Measurements from ENCODE around the gene TMC1. TPM values are rescaled to one million over a fixed set of nuclear protein-coding genes. Genes with fewer than 3 reads are reported as not detected.
A peak's percentile ranks its signal among the peaks of the same experiment; 100 is the strongest.

The TMC1 gene
- total RNA-seq, 4 donors from 2014 or later, result 0.32 TPM; not detected in 3

DNA sequence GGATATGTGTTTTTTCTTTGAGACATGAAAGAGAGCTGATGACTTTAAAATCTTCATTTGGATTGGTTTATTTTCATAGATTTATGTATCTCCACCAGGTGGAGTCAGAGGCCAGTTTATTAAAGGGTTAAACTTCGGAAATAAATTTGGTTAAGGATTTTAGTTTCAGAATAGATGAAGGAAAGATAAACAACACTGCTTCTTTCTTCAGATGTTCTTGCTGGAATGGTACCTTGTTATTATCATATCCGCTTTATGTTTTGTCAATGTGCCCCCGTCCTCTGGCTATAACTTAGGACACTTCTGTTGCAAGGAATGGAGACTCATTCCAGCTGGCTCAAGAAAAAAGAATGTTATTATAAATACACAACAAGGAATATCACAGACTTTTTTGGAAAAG is 350.3 kb downstream of the TMC1 start:
- DNase-seq, result no peak
- Histone ChIP-seq H3K27ac (peak overlapping the region; percentile 1 to 57 (median 26)), H3K9me3 (no peaks in the 10 kb centered on the region), H3K4me3 (no peak overlapping the region), H3K36me3 (no peaks in the 10 kb centered on the region), H3K4me1 (peaks cover 6 to 23% (median 15%) of the 10 kb centered on the region in 4 donors), H3K27me3 (no peaks in the 10 kb centered on the region)
- WGBS, 2 donors (ENCODE audit: low coverage in 1 of 2), result 16 to 23% methylated on average over 3 of the region's 3 CpGs
- in situ Hi-C loops (cut with MboI; ENCODE audit: low pct_ligation_motif_present in 1 of 4, low pct_unique_long_range_greater_than_20kb in 1 of 4, low sequenced_read_pairs in 3 of 4) (loop anchor here (25.0 kb wide), 3 partner anchors 141 to 316 kb away; no protein-coding TSS in a partner anchor), intact Hi-C loops (cut with DNase I; ENCODE audit: low total_unique reads) (loop anchor here (5.0 kb wide), 1 partner anchor 166 kb away; no protein-coding TSS in a partner anchor)
- TF ChIP-seq EP300 (IDR thresholded peaks at IDR 0.05; ENCODE audit: low read depth) (no peak), POLR2AphosphoS5 (IDR thresholded peaks at IDR 0.05) (no peak), POLR2A (IDR thresholded peaks at IDR 0.05) (no peak)
- TF ChIP-seq, protein P1, sequence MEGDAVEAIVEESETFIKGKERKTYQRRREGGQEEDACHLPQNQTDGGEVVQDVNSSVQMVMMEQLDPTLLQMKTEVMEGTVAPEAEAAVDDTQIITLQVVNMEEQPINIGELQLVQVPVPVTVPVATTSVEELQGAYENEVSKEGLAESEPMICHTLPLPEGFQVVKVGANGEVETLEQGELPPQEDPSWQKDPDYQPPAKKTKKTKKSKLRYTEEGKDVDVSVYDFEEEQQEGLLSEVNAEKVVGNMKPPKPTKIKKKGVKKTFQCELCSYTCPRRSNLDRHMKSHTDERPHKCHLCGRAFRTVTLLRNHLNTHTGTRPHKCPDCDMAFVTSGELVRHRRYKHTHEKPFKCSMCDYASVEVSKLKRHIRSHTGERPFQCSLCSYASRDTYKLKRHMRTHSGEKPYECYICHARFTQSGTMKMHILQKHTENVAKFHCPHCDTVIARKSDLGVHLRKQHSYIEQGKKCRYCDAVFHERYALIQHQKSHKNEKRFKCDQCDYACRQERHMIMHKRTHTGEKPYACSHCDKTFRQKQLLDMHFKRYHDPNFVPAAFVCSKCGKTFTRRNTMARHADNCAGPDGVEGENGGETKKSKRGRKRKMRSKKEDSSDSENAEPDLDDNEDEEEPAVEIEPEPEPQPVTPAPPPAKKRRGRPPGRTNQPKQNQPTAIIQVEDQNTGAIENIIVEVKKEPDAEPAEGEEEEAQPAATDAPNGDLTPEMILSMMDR (IDR thresholded peaks at IDR 0.05), result peak; percentile 43 to 68 (median 52)

DNA sequence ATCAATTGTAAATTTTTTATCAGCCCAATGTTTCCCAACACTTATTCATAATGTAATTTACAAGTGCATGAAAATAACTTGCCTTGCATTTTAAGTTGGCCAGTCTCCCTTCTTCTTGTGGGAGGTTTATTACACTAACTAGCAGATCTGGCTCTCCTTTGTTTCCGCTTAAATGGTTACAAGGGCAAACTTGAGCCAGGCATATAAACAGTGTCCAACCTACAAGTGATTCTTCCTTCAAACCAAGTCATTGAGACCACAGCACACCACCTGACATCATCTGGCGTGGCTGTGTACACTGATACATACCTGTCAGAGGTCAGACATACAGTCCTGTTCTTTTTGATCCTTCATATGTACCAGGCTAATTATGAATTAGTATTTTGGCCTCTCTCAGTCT is 351.3 kb downstream of the TMC1 start:
- no peaks in the 10 kb centered on the region for H3K9me3 ChIP-seq
- H3K27me3 ChIP-seq, result no peaks in the 10 kb centered on the region
- peak overlapping the region; percentile 2 to 57 (median 31) for H3K27ac ChIP-seq
- no peak overlapping the region for H3K4me3 ChIP-seq
- 26 to 37% methylated on average over 2 of the region's 2 CpGs for WGBS, 2 donors (ENCODE audit: low coverage in 1 of 2)
- no peak for TF ChIP-seq EP300 (IDR thresholded peaks at IDR 0.05; ENCODE audit: low read depth)
- TF ChIP-seq, protein P1 (IDR thresholded peaks at IDR 0.05), result no peak
- TF ChIP-seq POLR2AphosphoS5 (IDR thresholded peaks at IDR 0.05), result peak in 1 of 3 donors; percentile 16
- in situ Hi-C loops (cut with MboI; ENCODE audit: low pct_ligation_motif_present in 1 of 4, low pct_unique_long_range_greater_than_20kb in 1 of 4, low sequenced_read_pairs in 3 of 4) (loop anchor here (25.0 kb wide), 3 partner anchors 140 to 315 kb away; no protein-coding TSS in a partner anchor), intact Hi-C loops (cut with DNase I; ENCODE audit: low total_unique reads) (loop anchor here (5.0 kb wide), 1 partner anchor 165 kb away; no protein-coding TSS in a partner anchor)
- peak; percentile 20 for DNase-seq
- no peaks in the 10 kb centered on the region for H3K36me3 ChIP-seq
- peaks cover 6 to 23% (median 15%) of the 10 kb centered on the region in 4 donors for H3K4me1 ChIP-seq

DNA sequence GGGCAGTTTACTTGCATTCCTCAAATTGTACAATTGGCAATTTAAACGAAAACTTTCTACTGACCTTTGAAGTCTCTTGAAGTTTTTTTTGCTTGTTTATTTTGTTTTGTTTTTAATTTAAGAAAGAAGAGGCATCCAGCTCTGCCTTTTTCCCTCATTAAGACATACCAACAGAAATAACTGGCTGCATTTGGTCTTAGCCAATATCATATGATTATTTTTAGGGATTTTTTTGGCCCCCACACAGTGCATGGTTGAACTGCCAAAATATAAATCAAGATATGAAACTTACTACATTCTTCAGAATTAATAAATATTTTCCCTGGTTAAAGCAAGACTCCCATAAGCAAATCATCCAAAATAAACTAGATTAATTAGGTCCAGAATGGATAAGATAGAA is 352.0 kb downstream of the TMC1 start:
- Histone ChIP-seq H3K36me3 (no peaks in the 10 kb centered on the region), H3K9me3 (no peaks in the 10 kb centered on the region), H3K27ac (peak overlapping the region in 2 of 4 donors; percentile 2 to 57), H3K27me3 (no peaks in the 10 kb centered on the region), H3K4me3 (no peak overlapping the region), H3K4me1 (peaks cover 6 to 23% (median 15%) of the 10 kb centered on the region in 4 donors)
- no peak for DNase-seq
- 35 to 42% methylated on average over 1 of the region's 1 CpG for WGBS, 2 donors (ENCODE audit: low coverage in 1 of 2)
- TF ChIP-seq EP300 (IDR thresholded peaks at IDR 0.05; ENCODE audit: low read depth) (no peak), POLR2A (IDR thresholded peaks at IDR 0.05) (no peak), POLR2AphosphoS5 (IDR thresholded peaks at IDR 0.05) (no peak)
- TF ChIP-seq, protein P1 (IDR thresholded peaks at IDR 0.05), result no peak
- in situ Hi-C loops (cut with MboI; ENCODE audit: low pct_ligation_motif_present in 1 of 4, low pct_unique_long_range_greater_than_20kb in 1 of 4, low sequenced_read_pairs in 3 of 4) (loop anchor here (25.0 kb wide), 3 partner anchors 139 to 314 kb away; no protein-coding TSS in a partner anchor), intact Hi-C loops (cut with DNase I; ENCODE audit: low total_unique reads) (loop anchor here (5.0 kb wide), 1 partner anchor 164 kb away; no protein-coding TSS in a partner anchor)

DNA sequence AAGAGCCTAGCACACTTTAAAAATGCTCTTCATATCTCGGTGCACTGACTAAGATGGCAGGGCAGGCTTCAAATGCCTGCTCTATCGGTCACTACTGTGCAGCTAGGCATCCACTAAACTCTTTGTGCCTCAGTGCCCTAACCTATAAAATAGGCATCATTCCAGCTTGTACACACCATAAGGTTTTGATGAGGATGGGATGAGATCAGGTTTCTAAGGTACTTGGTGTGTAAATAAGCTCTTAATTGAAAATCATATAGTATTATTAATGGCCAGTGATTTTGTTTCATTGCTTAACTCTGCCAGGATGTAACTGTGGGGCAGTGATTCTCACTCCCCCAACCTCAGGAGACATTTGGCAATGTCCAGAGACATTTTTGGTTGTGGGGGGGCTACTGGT is 352.9 kb downstream of the TMC1 start:
- no peaks in the 10 kb centered on the region for H3K9me3 ChIP-seq
- no peaks in the 10 kb centered on the region for H3K36me3 ChIP-seq
- no peaks in the 10 kb centered on the region for H3K27me3 ChIP-seq
- no peak for DNase-seq
- H3K4me1 ChIP-seq, result peaks cover 6 to 23% (median 15%) of the 10 kb centered on the region in 4 donors
- intact Hi-C loops (cut with DNase I; ENCODE audit: low total_unique reads) (loop anchor here (2.0 to 5.0 kb wide), 2 partner anchors 82 to 163 kb away; no protein-coding TSS in a partner anchor), in situ Hi-C loops (cut with MboI; ENCODE audit: low pct_ligation_motif_present in 1 of 4, low pct_unique_long_range_greater_than_20kb in 1 of 4, low sequenced_read_pairs in 3 of 4) (loop anchor here (25.0 kb wide), 3 partner anchors 138 to 313 kb away; no protein-coding TSS in a partner anchor)
- 83% methylated on average over 2 of the region's 2 CpGs; no CpG with 5 or more reads in 1 of the 2 donors for WGBS, 2 donors (ENCODE audit: low coverage in 1 of 2)
- TF ChIP-seq POLR2AphosphoS5 (IDR thresholded peaks at IDR 0.05) (no peak), POLR2A (IDR thresholded peaks at IDR 0.05) (no peak), EP300 (IDR thresholded peaks at IDR 0.05; ENCODE audit: low read depth) (no peak)
- TF ChIP-seq, protein P1 (IDR thresholded peaks at IDR 0.05), result no peak
- H3K27ac ChIP-seq, result no peak overlapping the region
- no peak overlapping the region for H3K4me3 ChIP-seq

Data from transverse colon (tissue), 4 donors.